Right cardiac atrium (tissue), 5 donors: ENCODE measurements around the gene GSE1. TPM values are rescaled to one million over a fixed set of nuclear protein-coding genes. Genes with fewer than 3 reads are reported as not detected.

Experiments used
- ATAC-seq, 2 donors: fragments of 200-7000 bp; cut with Tn5 transposase; one replicate each; pipeline versions ENCODE4 v1.8.0 to v1.9.1; 2020; ENCODE audit warnings: moderate library complexity in 2 of 2, mild to moderate bottlenecking in 1 of 2
- DNase-seq, 3 donors: peaks; one replicate each; pipeline ENCODE4 v3.0.0-alpha.2; 2020
- H3K27ac ChIP-seq: one replicate; pipeline ENCODE4 v1.5.1; 2013; ENCODE audit warnings: mild to moderate bottlenecking, low read length, control low read depth, moderate library complexity
- H3K27me3 ChIP-seq: one replicate; pipeline ENCODE4 v1.6.1; 2013; ENCODE audit not compliant: control insufficient read depth, insufficient read depth
- H3K4me1 ChIP-seq: one replicate; pipeline ENCODE4 v1.6.1; 2013; ENCODE audit warnings: low read length; ENCODE audit not compliant: control insufficient read depth, insufficient read depth
- H3K4me3 ChIP-seq: one replicate; pipeline ENCODE4 v1.5.1; 2013; ENCODE audit warnings: low read length, control low read depth
- H3K9me3 ChIP-seq: one replicate; pipeline ENCODE4 v1.6.1; 2013; ENCODE audit warnings: low read length; ENCODE audit not compliant: control insufficient read depth
- WGBS: extraction: QIAGEN DNeasy Blood & Tissue Kit; methylation state at CpG from one replicate; pipeline ENCODE4 v1.1.7; 2013; 5-methylcytosine and 5-hydroxymethylcytosine counted together
- intact Hi-C, 4 donors: fragments of 100-400 bp; cut with DNase I; formaldehyde crosslinking; loops; one replicate each; pipeline versions ENCODE4 v1.11.0 to v1.14.0; 2022 to 2023
- polyA plus RNA-seq: library from polyadenylated mRNA; stranded (reverse); fragments of 200-250 nt; gene quantifications from one replicate; pipeline ENCODE4 v1.2.3, GENCODE V29; 2013
- total RNA-seq, 4 donors: library from RNA; stranded (reverse); fragmentation: NEBNext Ultra II Directional; extraction: Animal tissue kit (Norgen Biotek cat#: 25700); gene quantifications; one replicate each; pipeline ENCODE4 v1.2.1, GENCODE V29; 2021
- donor health status: healthy with polysubstance abuse.
- donor health status: DM: no; HTN: yes; CAD: no.
- donor health status: DM: no; HTN: no; CAD: no.
- donor health status: DM: no; HTN: yes; CAD: no; lungs with severe emphysema.
- donor health status: DM: yes; HTN: yes; CAD: no.

GSE1 gene
- total and polyA plus RNA-seq, 5 donors: 40.3 to 99.8 (median 87.6) TPM

DNA sequence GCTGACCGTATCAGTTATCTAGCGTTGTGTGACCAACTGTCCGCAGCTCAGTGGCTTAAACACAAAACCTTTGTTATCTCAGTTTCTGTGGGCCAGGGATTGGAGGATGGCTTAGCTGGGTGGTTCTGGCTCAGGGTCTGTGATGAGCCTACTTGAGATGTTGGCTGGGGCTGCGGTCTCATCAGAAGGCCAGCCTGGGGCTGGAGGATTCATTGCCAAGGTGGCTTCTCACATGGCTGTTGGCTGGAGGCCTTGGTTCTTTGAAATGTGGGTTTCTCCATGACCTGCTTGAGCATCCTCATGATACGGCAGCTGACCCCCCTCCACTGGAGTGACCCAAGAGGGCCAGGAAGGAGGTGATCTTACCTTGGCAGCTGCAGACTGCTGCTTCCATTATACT, 16.7 kb downstream of the GSE1 start:
- no peak for DNase-seq
- Histone ChIP-seq H3K4me3 (no peak overlapping the region), H3K4me1 (peaks cover 12% of the 10 kb centered on the region), H3K27me3 (no peaks in the 10 kb centered on the region), H3K27ac (no peak overlapping the region), H3K9me3 (no peaks in the 10 kb centered on the region)
- intact Hi-C loops: no loop called here
- no peak for ATAC-seq
- WGBS: 89% methylated on average over 5 of the region's 5 CpGs

DNA sequence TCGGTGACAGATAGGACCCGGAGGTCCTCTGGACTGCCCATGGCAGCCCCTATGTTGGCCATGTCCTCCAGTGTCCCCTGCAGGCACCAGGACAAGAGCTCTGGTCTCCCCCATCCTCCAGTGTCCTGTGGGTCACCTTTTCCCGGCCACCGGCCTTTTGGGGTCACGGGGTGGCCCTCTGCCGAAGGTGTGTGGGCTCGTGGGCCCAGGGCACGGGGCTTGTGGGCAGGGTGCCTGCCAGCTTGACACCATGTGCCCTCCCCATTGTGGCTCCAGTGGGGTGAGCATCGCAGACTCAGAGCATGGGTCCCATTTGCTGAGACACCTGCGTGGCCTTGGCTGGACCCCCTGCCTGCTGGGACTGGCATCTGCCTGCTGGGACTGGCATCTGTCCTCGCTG, 18.1 kb downstream of the GSE1 start:
- Histone ChIP-seq H3K9me3 (no peaks in the 10 kb centered on the region), H3K4me3 (no peak overlapping the region), H3K4me1 (peaks cover 4% of the 10 kb centered on the region), H3K27ac (no peak overlapping the region), H3K27me3 (no peaks in the 10 kb centered on the region)
- intact Hi-C loops: no loop called here
- DNase-seq: no peak
- 92% methylated on average over 11 of the region's 11 CpGs for WGBS
- no peak for ATAC-seq

GRCh38 chr16:85631802-85632393, 18.8 kb downstream of the GSE1 start:
- intact Hi-C loops: no loop called here

DNA sequence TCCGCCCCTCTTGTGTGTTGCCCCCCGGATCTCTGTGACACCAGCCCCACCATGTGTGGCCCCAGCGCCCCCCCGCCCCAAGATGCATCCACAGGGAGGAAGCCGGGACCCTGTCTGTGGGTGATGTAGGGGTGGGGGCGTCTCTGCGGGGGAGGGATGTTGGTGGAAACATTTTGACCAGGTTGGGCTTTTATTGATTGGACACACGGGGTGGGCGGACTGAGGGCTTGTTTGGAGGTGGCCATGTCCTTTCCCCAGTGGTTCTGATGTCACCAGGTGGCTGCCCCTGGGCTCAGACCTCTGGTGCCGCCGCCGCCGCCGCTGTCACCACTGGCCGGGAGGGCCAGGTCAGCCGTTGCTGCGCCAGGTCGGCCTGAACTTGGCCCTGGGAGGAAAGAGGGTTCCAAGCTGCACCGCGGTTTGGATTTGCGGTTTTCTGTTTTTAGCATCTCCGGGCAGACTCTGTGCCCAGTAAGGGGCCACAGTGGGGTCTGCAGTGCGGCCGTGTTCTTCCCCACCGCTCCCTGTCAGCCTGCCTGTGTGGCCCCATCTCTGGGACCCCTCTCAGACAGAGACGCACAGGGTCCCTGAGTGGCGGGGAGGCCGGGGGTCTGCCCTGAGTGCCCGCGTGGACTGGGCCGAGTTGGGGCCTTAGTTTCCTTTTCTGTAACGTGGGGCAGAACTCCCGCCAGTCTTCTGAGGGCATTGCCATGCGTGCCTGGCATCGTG, 19.8 kb downstream of the GSE1 start:
- Histone ChIP-seq H3K4me1 (peaks cover 2% of the 10 kb centered on the region), H3K27me3 (no peaks in the 10 kb centered on the region), H3K9me3 (no peaks in the 10 kb centered on the region), H3K27ac (no peak overlapping the region), H3K4me3 (no peak overlapping the region)
- no peak for ATAC-seq
- intact Hi-C loops: no loop called here
- no peak for DNase-seq
- WGBS: 88% methylated on average over 35 of the region's 35 CpGs

More at GRCh38 chr16:85631802-85632393, 18.8 kb downstream of the GSE1 start:
- H3K4me3 ChIP-seq: no peak overlapping the region
- ATAC-seq (no peak), DNase-seq (no peak)
- H3K27ac ChIP-seq: no peak overlapping the region
- 79% methylated on average over 27 of the region's 27 CpGs for WGBS
- H3K9me3 ChIP-seq: no peaks in the 10 kb centered on the region
- no peaks in the 10 kb centered on the region for H3K27me3 ChIP-seq
- peaks cover 4% of the 10 kb centered on the region for H3K4me1 ChIP-seq

DNA sequence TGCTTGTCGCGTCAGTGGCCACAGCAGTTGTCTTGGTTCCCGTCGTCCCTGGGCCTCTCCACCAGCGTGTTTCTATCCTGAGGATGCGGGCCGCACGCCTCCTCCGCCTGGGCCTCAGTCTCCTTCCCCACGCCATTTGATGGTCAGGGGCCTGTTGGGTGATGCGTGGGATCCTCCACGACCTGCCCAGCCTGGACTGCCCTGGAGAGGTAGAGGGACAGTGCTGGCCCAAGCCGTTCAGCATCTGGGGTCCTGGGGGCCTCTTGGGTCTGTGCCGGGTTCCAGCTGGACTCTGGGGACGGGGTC, 20.3 kb downstream of the GSE1 start:
- ATAC-seq (no peak), DNase-seq (no peak)
- no peaks in the 10 kb centered on the region for H3K9me3 ChIP-seq
- no peak overlapping the region for H3K4me3 ChIP-seq
- peaks cover 2% of the 10 kb centered on the region for H3K4me1 ChIP-seq
- 95% methylated on average over 15 of the region's 15 CpGs for whole genome bisulfite sequencing
- no peaks in the 10 kb centered on the region for H3K27me3 ChIP-seq
- intact Hi-C loops: no loop called here
- no peak overlapping the region for H3K27ac ChIP-seq

- Histone ChIP-seq H3K4me3 (no peak overlapping the region), H3K4me1 (peaks cover 3% of the 10 kb centered on the region), H3K9me3 (no peaks in the 10 kb centered on the region), H3K27me3 (no peaks in the 10 kb centered on the region), H3K27ac (no peak overlapping the region)
- intact Hi-C loops: no loop called here
- WGBS: 94% methylated on average over 35 of the region's 35 CpGs
- DNase-seq: no peak
- ATAC-seq: no peak
Observed at GRCh38 chr16:85633888-85634287, 20.8 kb downstream of the GSE1 start.

DNA sequence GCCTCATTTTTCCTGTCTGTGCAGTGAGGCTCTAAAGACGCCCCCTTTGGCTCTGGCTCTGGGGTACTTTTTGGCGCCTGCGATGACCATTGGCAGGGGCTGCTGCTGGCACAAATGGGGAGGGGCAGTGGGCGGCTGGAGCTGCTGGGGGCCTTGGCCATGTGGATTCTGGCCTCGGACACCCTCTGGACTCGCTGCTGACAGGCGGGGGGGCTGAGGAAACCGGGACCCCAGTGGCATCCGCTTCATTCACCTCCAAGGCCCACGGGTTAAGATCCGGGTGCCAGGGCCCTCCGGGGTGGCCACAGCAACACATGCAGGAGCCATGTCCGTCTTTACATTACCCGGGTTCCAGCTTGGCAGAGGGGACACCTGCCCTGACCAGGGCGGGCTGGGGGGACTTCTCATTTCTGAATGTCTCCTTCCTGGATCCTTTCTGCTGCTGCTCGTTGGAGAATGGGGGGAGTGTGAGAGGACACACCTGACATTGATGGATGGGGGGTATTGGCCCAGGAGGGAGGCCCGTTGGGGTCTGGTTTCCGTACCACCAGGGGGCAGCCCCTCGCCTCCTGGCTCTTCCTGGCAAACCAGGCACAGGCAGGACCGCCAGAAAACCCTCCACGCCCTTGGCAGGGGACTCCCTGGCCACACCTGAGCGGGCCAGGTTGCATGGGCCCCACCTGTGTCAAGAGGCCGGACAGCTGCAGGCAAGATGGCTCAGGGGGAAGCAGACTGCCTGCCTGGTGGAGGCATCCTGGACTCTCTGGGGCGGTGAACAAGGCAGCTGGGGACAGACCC, 21.8 kb downstream of the GSE1 start:
- Histone ChIP-seq H3K4me1 (peaks cover 3% of the 10 kb centered on the region), H3K27ac (no peak overlapping the region), H3K4me3 (no peak overlapping the region), H3K27me3 (no peaks in the 10 kb centered on the region), H3K9me3 (no peaks in the 10 kb centered on the region)
- intact Hi-C loops: no loop called here
- WGBS: 81% methylated on average over 24 of the region's 24 CpGs
- ATAC-seq (no peak), DNase-seq (no peak)

- intact Hi-C loops: no loop called here
- H3K4me3 ChIP-seq: no peak overlapping the region
- ATAC-seq (no peak), DNase-seq (no peak)
- WGBS: 84% methylated on average over 26 of the region's 26 CpGs
- H3K4me1 ChIP-seq: peaks cover 3% of the 10 kb centered on the region
- H3K27ac ChIP-seq: no peak overlapping the region
- no peaks in the 10 kb centered on the region for H3K9me3 ChIP-seq
- H3K27me3 ChIP-seq: no peaks in the 10 kb centered on the region
Observed at GRCh38 chr16:85635545-85636140, 22.5 kb downstream of the GSE1 start.

- DNase-seq: no peak
- Histone ChIP-seq H3K27ac (no peak overlapping the region), H3K4me1 (peaks cover 3% of the 10 kb centered on the region), H3K4me3 (no peak overlapping the region), H3K27me3 (no peaks in the 10 kb centered on the region), H3K9me3 (no peaks in the 10 kb centered on the region)
- no peak for ATAC-seq
- WGBS: 91% methylated on average over 27 of the region's 27 CpGs
- intact Hi-C loops: no loop called here
Observed at GRCh38 chr16:85636234-85636812, 23.2 kb downstream of the GSE1 start.

- intact Hi-C loops: no loop called here
- no peaks in the 10 kb centered on the region for H3K9me3 ChIP-seq
- H3K4me1 ChIP-seq: peaks cover 3% of the 10 kb centered on the region
- DNase-seq (no peak), ATAC-seq (no peak)
- WGBS: 91% methylated on average over 36 of the region's 36 CpGs
- H3K27ac ChIP-seq: peak overlapping the region; percentile 24
- H3K4me3 ChIP-seq: no peak overlapping the region
- H3K27me3 ChIP-seq: no peaks in the 10 kb centered on the region
Observed at GRCh38 chr16:85637061-85637807, 24.1 kb downstream of the GSE1 start.
